Smooth muscle cell (in vitro differentiated cells): Measurements from ENCODE around the gene HNRNPC. TPM values are rescaled to one million over a fixed set of nuclear protein-coding genes. Genes with fewer than 3 reads are reported as not detected.
"Not testable (repeated sequence)": the region's sequence is repeated elsewhere in the genome, so short reads cannot be mapped to it uniquely, and the experiment has no call there.

Experiments used
- DNase-seq: peaks from one replicate; lab custom pipeline; 2025; ENCODE audit not compliant: unreplicated experiment; lab: John Stamatoyannopoulos, UW
- H2AFZ ChIP-seq: fragments of 200-600 bp; sonication (generic); 2 replicates; pipeline ENCODE4 v1.6.0; 2016; ENCODE audit warnings: antibody characterized with exemption, low read depth, mild to moderate bottlenecking
- H3F3A ChIP-seq: fragments of 200-600 bp; sonication (generic); 2 replicates; pipeline ENCODE4 v1.6.0; 2017; ENCODE audit warnings: antibody characterized with exemption, low read depth
- H3K27ac ChIP-seq: fragments of 200-600 bp; sonication (generic); 2 replicates; pipeline ENCODE4 v1.5.1; 2016; ENCODE audit warnings: low read depth, mild to moderate bottlenecking
- H3K27me3 ChIP-seq: fragments of 200-600 bp; sonication (generic); 2 replicates; pipeline ENCODE4 v1.6.1; 2016; ENCODE audit warnings: low read depth, mild to moderate bottlenecking
- H3K36me3 ChIP-seq: fragments of 200-600 bp; sonication (generic); 2 replicates; pipeline ENCODE4 v1.5.1; 2016; ENCODE audit warnings: low read depth
- H3K4me1 ChIP-seq: fragments of 200-600 bp; sonication (generic); 2 replicates; pipeline ENCODE4 v1.5.1; 2016; ENCODE audit warnings: low read depth
- H3K4me2 ChIP-seq: fragments of 200-600 bp; sonication (generic); 2 replicates; pipeline ENCODE4 v1.6.0; 2016; ENCODE audit warnings: mild to moderate bottlenecking
- H3K4me3 ChIP-seq: fragments of 200-600 bp; sonication (generic); 2 replicates; pipeline ENCODE4 v1.5.1; 2016; ENCODE audit warnings: mild to moderate bottlenecking
- H3K79me2 ChIP-seq: fragments of 200-600 bp; sonication (generic); 2 replicates; pipeline ENCODE4 v1.6.0; 2016; ENCODE audit warnings: low read depth, mild to moderate bottlenecking
- H3K9ac ChIP-seq: fragments of 200-600 bp; sonication (generic); 2 replicates; pipeline ENCODE4 v1.6.0; 2016; ENCODE audit warnings: low read depth
- H3K9me3 ChIP-seq: fragments of 200-600 bp; sonication (generic); replicated peaks from 2 replicates; pipeline ENCODE4 v1.5.1; 2016; ENCODE audit warnings: low read depth
- H4K20me1 ChIP-seq: fragments of 200-600 bp; sonication (generic); 2 replicates; pipeline ENCODE4 v1.6.0; 2016; ENCODE audit warnings: low read depth
- CTCF ChIP-seq: fragments of 200-600 bp; sonication (generic); IDR thresholded peaks from 2 replicates; pipeline ENCODE4 v1.5.1; 2017; ENCODE audit warnings: borderline replicate concordance, mild to moderate bottlenecking, antibody characterized with exemption; ENCODE audit not compliant: insufficient read depth, poor library complexity, severe bottlenecking
- WGBS: methylation state at CpG from one replicate; pipeline ENCODE4 v1.1.7; 2016; ENCODE audit warnings: low lambda C conversion rate; 5-methylcytosine and 5-hydroxymethylcytosine counted together
- polyA plus RNA-seq: library from polyadenylated mRNA; unstranded; fragments of >200 nt; fragmentation: Nextera tagmentation; extraction: Ambion mirVana; gene quantifications from 2 replicates; pipeline ENCODE4 v1.2.1, GENCODE V29; 2016
- total RNA-seq: library from RNA; depleted of rRNA; stranded (reverse); fragments of >200 nt; gene quantifications from 2 replicates; pipeline ENCODE4 v1.2.3, GENCODE V29; 2014

The HNRNPC gene
- total and polyA plus RNA-seq, 2 experiments from 2014 or later, result 408 to 514 TPM

GRCh38 chr14:21169573-21169972 is 99.7 kb downstream of the HNRNPC start:
- no peak overlapping the region for H3K9ac ChIP-seq
- H3F3A ChIP-seq, result no peaks in the 10 kb centered on the region
- WGBS, result 90% methylated on average over 4 of the region's 4 CpGs
- H3K4me2 ChIP-seq, result no peak overlapping the region
- no peak for TF ChIP-seq CTCF
- H4K20me1 ChIP-seq, result no peaks in the 10 kb centered on the region
- no peaks in the 10 kb centered on the region for H3K36me3 ChIP-seq
- no peak overlapping the region for H3K27ac ChIP-seq
- H3K4me3 ChIP-seq, result no peak overlapping the region
- no peaks in the 10 kb centered on the region for H3K79me2 ChIP-seq
- DNase-seq, result no peak
- no peak overlapping the region for H2AFZ ChIP-seq
- H3K9me3 ChIP-seq, result no peaks in the 10 kb centered on the region
- no peaks in the 10 kb centered on the region for H3K27me3 ChIP-seq
- H3K4me1 ChIP-seq, result no peaks in the 10 kb centered on the region

GRCh38 chr14:21168055-21168454 is 101.2 kb downstream of the HNRNPC start:
- H3K27me3 ChIP-seq, result no peaks in the 10 kb centered on the region
- no peak overlapping the region for H3K9ac ChIP-seq
- no peak overlapping the region for H3K27ac ChIP-seq
- H3K4me1 ChIP-seq, result no peaks in the 10 kb centered on the region
- H3K9me3 ChIP-seq, result no peaks in the 10 kb centered on the region
- no peaks in the 10 kb centered on the region for H3F3A ChIP-seq
- no peak overlapping the region for H3K4me3 ChIP-seq
- H3K4me2 ChIP-seq, result no peak overlapping the region
- no peaks in the 10 kb centered on the region for H3K36me3 ChIP-seq
- no peak for TF ChIP-seq CTCF
- H4K20me1 ChIP-seq, result no peaks in the 10 kb centered on the region
- no peaks in the 10 kb centered on the region for H3K79me2 ChIP-seq
- H2AFZ ChIP-seq, result no peak overlapping the region
- WGBS, result 88% methylated on average over 8 of the region's 8 CpGs
- DNase-seq, result no peak

- not testable (repeated sequence) for H3K4me1 ChIP-seq, H3K9me3 ChIP-seq, H3K4me2 ChIP-seq, H3K79me2 ChIP-seq, DNase-seq, H3K9ac ChIP-seq, H2AFZ ChIP-seq, H3K36me3 ChIP-seq, H3K27ac ChIP-seq, H3F3A ChIP-seq, H3K27me3 ChIP-seq, H4K20me1 ChIP-seq, H3K4me3 ChIP-seq
- WGBS, result 82% methylated on average over 1 of the region's 1 CpG
These were observed 103.6 kb downstream of the HNRNPC start for GRCh38 chr14:21165670-21166069.

GRCh38 chr14:21165002-21165605 is 104.1 kb downstream of the HNRNPC start:
- not testable (repeated sequence) for H4K20me1 ChIP-seq, H3K4me1 ChIP-seq, H3K27me3 ChIP-seq, H3K79me2 ChIP-seq, H3K9me3 ChIP-seq, H3K9ac ChIP-seq, H3K27ac ChIP-seq, DNase-seq, H2AFZ ChIP-seq, H3K4me2 ChIP-seq, H3F3A ChIP-seq, H3K4me3 ChIP-seq, H3K36me3 ChIP-seq
- 74% methylated on average over 7 of the region's 7 CpGs for WGBS

GRCh38 chr14:21163871-21164291 is 105.4 kb downstream of the HNRNPC start:
- TF ChIP-seq CTCF, result no peak
- 82% methylated on average over 4 of the region's 4 CpGs for WGBS
- Histone ChIP-seq H3K4me2 (no peak overlapping the region), H4K20me1 (no peaks in the 10 kb centered on the region), H3K9me3 (no peaks in the 10 kb centered on the region), H2AFZ (no peak overlapping the region), H3K36me3 (no peaks in the 10 kb centered on the region), H3K27me3 (no peaks in the 10 kb centered on the region), H3K79me2 (no peaks in the 10 kb centered on the region), H3K4me1 (no peaks in the 10 kb centered on the region), H3K4me3 (no peak overlapping the region), H3F3A (no peaks in the 10 kb centered on the region), H3K9ac (no peak overlapping the region), H3K27ac (no peak overlapping the region)
- DNase-seq, result no peak
